ENCODE measurements around the gene SMYD3. TPM values are rescaled to one million over a fixed set of nuclear protein-coding genes. Genes with fewer than 3 reads are reported as not detected.

SMYD3 gene
- total RNA-seq, 1 experiment from 2014 or later = 35.1 TPM

GRCh38 chr1:246274186-246274585 lies 232.9 kb downstream of the SMYD3 start:
- no peaks in the 10 kb centered on the region for H3K4me1 Mint-ChIP-seq (ENCODE audit: low read depth, unreplicated experiment)
- H3K4me3 Mint-ChIP-seq (ENCODE audit: low read depth, unreplicated experiment) = no peak overlapping the region
- CTCF ChIA-PET = no interaction called here
- H3K27ac Mint-ChIP-seq (ENCODE audit: unreplicated experiment) = no peak overlapping the region
- no peaks in the 10 kb centered on the region for H3K27me3 Mint-ChIP-seq (ENCODE audit: unreplicated experiment)
- no peak for TF ChIP-seq CTCF (IDR thresholded peaks at IDR 0.05; ENCODE audit: unreplicated experiment)
- BruUV-seq (replicated peaks) = no TSS peak
- DNase-seq = no peak
- intact Hi-C loops (cut with micrococcal nuclease; ENCODE audit: unreplicated experiment) = no loop called here
- H3K9me3 Mint-ChIP-seq (ENCODE audit: low read depth, unreplicated experiment) = no peaks in the 10 kb centered on the region
- H3K36me3 Mint-ChIP-seq (ENCODE audit: insufficient read depth, unreplicated experiment) = no peaks in the 10 kb centered on the region

GRCh38 chr1:246271516-246271915 lies 235.6 kb downstream of the SMYD3 start:
- no peak for DNase-seq
- TF ChIP-seq CTCF (IDR thresholded peaks at IDR 0.05; ENCODE audit: unreplicated experiment) = no peak
- Mint-ChIP-seq H3K36me3 (ENCODE audit: insufficient read depth, unreplicated experiment) (no peaks in the 10 kb centered on the region), H3K27ac (ENCODE audit: unreplicated experiment) (no peak overlapping the region), H3K9me3 (ENCODE audit: low read depth, unreplicated experiment) (no peaks in the 10 kb centered on the region), H3K4me3 (ENCODE audit: low read depth, unreplicated experiment) (no peak overlapping the region), H3K4me1 (ENCODE audit: low read depth, unreplicated experiment) (no peaks in the 10 kb centered on the region), H3K27me3 (ENCODE audit: unreplicated experiment) (no peaks in the 10 kb centered on the region)
- intact Hi-C loops (cut with micrococcal nuclease; ENCODE audit: unreplicated experiment) = no loop called here
- no TSS peak for BruUV-seq (replicated peaks)
- CTCF ChIA-PET = no interaction called here

GRCh38 chr1:246270236-246270635 lies 236.8 kb downstream of the SMYD3 start:
- no peak for TF ChIP-seq CTCF (IDR thresholded peaks at IDR 0.05; ENCODE audit: unreplicated experiment)
- CTCF ChIA-PET = no interaction called here

GRCh38 chr1:246269466-246269865 lies 237.6 kb downstream of the SMYD3 start:
- no TSS peak for BruUV-seq (replicated peaks)
- Mint-ChIP-seq H3K4me3 (ENCODE audit: low read depth, unreplicated experiment) (no peak overlapping the region), H3K36me3 (ENCODE audit: insufficient read depth, unreplicated experiment) (no peaks in the 10 kb centered on the region), H3K9me3 (ENCODE audit: low read depth, unreplicated experiment) (no peaks in the 10 kb centered on the region), H3K27me3 (ENCODE audit: unreplicated experiment) (no peaks in the 10 kb centered on the region), H3K4me1 (ENCODE audit: low read depth, unreplicated experiment) (no peaks in the 10 kb centered on the region), H3K27ac (ENCODE audit: unreplicated experiment) (no peak overlapping the region)
- DNase-seq = no peak
- intact Hi-C loops (cut with micrococcal nuclease; ENCODE audit: unreplicated experiment) = no loop called here
- no peak for TF ChIP-seq CTCF (IDR thresholded peaks at IDR 0.05; ENCODE audit: unreplicated experiment)
- CTCF ChIA-PET = interaction anchor here (0.6 kb wide), 1 partner anchor 185 kb away, joined by 3 read pairs; no protein-coding TSS in a partner anchor

More at GRCh38 chr1:246270236-246270635, 236.8 kb downstream of the SMYD3 start:
- Mint-ChIP-seq H3K4me1 (ENCODE audit: low read depth, unreplicated experiment) (no peaks in the 10 kb centered on the region), H3K27ac (ENCODE audit: unreplicated experiment) (no peak overlapping the region), H3K9me3 (ENCODE audit: low read depth, unreplicated experiment) (no peaks in the 10 kb centered on the region), H3K4me3 (ENCODE audit: low read depth, unreplicated experiment) (no peak overlapping the region), H3K36me3 (ENCODE audit: insufficient read depth, unreplicated experiment) (no peaks in the 10 kb centered on the region), H3K27me3 (ENCODE audit: unreplicated experiment) (no peaks in the 10 kb centered on the region)
- DNase-seq = no peak
- intact Hi-C loops (cut with micrococcal nuclease; ENCODE audit: unreplicated experiment) = no loop called here
- no TSS peak for BruUV-seq (replicated peaks)
